ENCODE results near the gene IDI2.
"Not testable (repeated sequence)": the region's sequence is repeated elsewhere in the genome, so short reads cannot be mapped to it uniquely, and the experiment has no call there.

Gene IDI2

GRCh38 chr10:1045415-1045814, 19.8 kb upstream of the IDI2 start:
- DNase-seq, result no peak

DNA sequence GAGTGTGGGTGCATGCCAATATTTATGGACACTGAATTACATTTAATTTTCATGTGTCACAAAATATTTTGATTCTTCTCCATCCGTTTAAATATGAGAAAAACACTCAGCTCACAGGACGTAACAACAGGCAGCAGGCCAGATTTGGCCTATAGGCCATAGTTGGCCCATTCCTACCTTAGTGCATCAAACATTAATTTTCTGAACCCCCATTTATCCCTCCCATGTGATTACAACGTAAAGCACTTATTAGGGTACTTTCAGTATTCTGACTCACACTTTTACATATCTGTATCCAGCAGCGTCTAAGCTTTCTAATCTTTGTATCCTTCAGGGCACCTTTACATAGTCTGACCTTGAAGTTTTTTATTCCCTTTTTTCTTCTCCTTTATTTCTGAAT, 19.3 kb upstream of the IDI2 start:
- DNase-seq, result no peak

- no peak for DNase-seq
Measured at GRCh38 chr10:1044146-1044545, 18.5 kb upstream of the IDI2 start.

- peak; percentile 69 for DNase-seq
Measured at GRCh38 chr10:1043532-1043995, 17.9 kb upstream of the IDI2 start.

- DNase-seq, result no peak
Measured at GRCh38 chr10:1041514-1041913, 15.9 kb upstream of the IDI2 start.

DNA sequence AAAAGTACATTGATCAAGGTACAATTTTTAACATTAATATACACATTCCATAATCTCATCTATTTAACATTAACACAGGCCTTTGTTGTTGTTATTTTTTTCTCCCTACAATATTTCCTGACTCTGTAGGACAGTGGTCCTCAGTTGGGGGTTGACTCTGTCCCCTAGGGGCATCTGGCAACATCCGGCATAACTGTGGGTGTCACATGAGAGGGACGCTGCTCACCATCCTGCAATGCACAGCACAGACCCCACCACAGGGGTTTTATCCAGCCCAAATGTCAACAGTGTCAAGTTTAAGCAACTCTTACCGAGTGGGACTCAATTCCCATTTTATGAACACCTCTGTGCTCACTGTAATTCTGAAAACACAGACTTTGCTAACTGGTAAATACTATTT, 14.5 kb upstream of the IDI2 start:
- DNase-seq, result no peak

- not testable (repeated sequence) for DNase-seq
Measured at GRCh38 chr10:1038769-1039168, 13.1 kb upstream of the IDI2 start.

DNA sequence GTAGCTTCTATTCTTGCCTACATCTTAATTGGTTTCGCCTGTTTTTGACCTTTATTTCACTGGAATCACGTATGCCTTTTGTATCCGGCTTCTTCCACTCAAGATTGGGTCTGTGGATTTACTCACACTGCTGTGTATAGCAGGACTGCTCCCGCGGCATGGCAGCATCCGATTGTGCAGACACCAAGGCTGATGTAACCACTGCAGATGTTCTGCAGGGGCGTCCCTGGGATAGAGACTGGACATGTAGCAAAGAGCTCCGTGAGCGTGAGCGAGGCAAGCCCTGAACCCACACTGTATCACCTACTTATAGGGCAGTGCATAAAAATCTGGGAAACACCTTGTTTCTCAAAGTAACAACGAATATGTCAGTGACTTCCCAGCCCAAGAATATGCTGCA, 11.4 kb upstream of the IDI2 start:
- no peak for DNase-seq

DNA sequence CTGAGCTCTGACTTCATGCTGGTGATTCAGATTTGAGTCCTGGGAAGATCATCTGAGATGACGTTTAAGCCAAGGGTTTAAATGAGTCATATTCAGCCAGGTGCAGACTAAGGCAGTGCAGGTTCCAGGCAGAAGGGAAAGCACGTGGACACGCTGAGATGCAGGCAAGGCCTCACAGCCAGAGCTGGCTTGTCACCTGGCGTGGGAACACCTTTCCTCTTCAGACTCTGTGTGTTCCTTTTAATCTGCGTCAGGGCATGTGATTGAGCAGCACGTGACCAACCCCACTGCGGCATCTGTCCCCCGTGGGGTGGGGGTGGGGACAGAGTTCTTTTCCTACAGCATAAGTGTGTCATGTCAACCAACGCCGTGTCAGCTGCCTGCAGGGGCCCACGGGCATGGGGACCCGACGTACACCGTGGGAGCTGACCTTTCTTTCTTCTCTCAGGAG, 10.7 kb upstream of the IDI2 start:
- no peak for DNase-seq

DNA sequence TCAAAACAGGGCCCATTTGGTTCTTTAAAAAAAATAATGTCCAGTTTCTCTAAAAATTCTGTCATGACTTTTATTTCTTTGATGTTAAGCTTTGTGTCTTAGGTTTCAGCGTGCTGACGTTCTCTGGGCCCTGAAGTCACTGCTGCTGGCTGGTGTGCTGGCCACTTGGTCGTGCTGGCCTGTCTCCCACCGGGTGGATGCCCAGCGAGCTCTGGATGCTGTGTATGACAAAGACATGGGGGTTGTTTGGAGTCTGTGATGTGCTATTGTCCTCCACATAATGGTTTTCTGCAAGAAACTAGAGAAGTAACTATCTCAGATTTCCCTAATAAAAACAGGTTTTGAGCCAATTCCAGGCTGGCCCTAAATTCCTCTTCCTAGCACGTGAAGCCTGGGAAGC, 9.5 kb upstream of the IDI2 start:
- DNase-seq, result no peak

- DNase-seq, result no peak
Measured at GRCh38 chr10:1034758-1035157, 9.1 kb upstream of the IDI2 start.

GRCh38 chr10:1033601-1034000, 7.9 kb upstream of the IDI2 start:
- no peak for DNase-seq

DNA sequence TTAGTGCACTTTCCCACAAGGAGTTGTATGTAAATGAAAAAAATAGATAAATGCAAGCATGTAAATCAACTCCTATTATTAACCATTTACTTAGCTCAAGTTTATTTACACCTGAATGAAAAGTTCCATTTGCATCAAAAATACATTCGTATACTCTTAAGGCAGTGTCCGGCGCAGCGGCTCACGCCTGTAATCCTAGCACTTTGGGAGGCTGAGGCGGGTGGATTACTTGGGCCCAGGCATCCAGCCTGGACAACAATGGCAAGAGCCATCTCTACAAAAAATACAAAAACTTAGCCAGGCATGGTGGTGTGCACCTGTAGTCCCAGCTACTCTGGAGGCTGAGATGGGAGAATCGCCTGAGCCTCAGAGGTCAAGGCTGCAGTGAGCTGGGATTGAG, 4.2 kb upstream of the IDI2 start:
- DNase-seq, result no peak

GRCh38 chr10:1026578-1026977, 919 bp upstream of the IDI2 start:
- DNase-seq, result no peak

DNA sequence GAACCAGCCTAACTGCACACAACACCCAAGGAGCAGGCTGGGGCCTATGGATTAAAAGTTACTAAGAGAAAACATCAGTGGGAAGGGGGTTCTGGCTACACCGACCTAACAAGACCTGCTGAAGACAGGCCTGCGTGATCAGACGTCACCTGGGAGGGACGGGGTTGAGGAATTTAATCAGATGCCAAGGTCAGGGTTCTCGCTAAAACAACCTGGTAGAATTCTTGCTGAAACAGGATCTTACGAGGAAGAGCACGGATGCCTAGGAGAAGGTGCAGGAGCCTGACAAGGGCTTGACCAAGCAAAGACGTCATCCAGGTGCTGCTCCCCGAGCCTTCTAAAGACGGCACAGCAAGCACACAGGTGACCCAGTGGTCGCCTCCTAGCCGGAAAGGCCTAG, 1.6 kb downstream of the IDI2 start:
- DNase-seq, result no peak

- DNase-seq, result no peak
Measured at GRCh38 chr10:1022413-1022812, 3.2 kb downstream of the IDI2 start.

DNA sequence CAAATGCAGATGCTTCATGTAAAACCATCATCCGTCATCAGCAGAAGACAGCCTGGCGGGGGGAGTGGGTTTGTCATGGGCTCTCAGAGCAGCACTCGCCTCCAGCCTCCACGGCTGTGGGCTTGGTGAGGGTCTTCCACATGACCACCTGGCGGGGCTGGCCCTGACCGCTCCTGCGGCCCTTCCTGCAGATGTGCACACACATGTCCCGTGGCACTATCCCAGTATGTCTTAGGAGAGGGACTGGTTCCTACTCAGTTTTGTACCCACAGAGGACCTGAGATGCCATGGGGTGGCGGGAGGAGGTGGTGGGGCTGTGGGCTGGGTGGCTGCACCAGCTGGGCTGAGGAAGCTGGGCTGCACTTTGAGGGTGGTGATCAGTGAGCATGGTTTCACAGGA, 4.7 kb downstream of the IDI2 start:
- no peak for DNase-seq

- DNase-seq, result no peak
Measured at GRCh38 chr10:1020460-1020859, 5.2 kb downstream of the IDI2 start.

GRCh38 chr10:1019362-1019761, 6.3 kb downstream of the IDI2 start:
- DNase-seq, result no peak

DNA sequence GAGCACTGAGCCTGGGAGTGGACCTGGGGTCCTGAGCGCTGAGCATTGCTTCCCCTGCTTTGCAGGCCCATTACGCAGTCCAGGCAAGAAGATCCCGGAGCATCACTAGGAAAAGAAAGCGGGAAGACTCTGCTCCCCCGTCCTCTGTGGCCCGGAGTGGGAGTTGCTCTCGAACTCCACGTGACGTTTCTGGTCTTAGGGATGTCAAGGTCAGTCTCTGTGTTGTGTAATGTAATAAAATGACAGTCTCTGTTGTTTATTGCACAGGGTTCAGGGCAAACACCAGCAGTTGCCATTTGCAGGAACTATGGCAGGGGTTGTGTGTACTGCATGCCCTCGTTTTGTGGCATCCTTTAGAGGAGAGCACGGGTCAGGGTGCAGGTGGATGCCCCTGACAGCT, 10.0 kb downstream of the IDI2 start:
- DNase-seq, result no peak

GRCh38 chr10:1011696-1012095, 14.0 kb downstream of the IDI2 start:
- no peak for DNase-seq

- no peak for DNase-seq
Measured at GRCh38 chr10:1010703-1011102, 15.0 kb downstream of the IDI2 start.

GRCh38 chr10:1009947-1010346, 15.7 kb downstream of the IDI2 start:
- DNase-seq, result not testable (repeated sequence)

- DNase-seq, result no peak
Measured at GRCh38 chr10:1009071-1009494, 16.6 kb downstream of the IDI2 start.

- no peak for DNase-seq
Measured at GRCh38 chr10:1007583-1007982, 18.1 kb downstream of the IDI2 start.

DNA sequence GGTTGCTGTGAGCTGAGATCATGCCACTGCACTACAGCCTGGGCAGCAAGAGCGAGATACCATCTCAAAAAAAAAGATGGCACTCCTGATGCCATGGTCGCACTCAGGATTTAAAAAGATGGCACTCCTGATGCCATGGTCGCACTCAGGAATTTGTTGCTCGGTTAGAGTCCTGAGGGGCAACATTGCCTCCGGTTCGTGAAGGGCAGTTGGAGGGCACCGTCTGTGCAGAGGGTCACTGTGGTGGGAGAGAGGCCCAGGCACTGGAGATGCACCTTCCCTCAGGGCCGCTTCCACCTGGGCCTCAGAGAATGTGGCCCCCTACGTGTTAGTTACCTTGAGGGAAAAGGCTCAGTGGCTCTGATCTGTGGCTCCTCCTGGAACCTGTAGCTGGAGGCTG, 19.1 kb downstream of the IDI2 start:
- no peak for DNase-seq

Measured in MV-4-11 (cell line).